Central memory CD8-positive, alpha-beta T cell (primary cell): ENCODE measurements around the gene CLASP1.

ENCODE experiments used
- ATAC-seq: fragments of 150-1000 bp; cut with Tn5 transposase; replicated peaks from 2 replicates; pipeline ENCODE4 v1.10.0; 2022; ENCODE audit warnings: mild to moderate bottlenecking, moderate FRiP score, moderate number of reproducible peaks; ENCODE audit not compliant: poor library complexity, severe bottlenecking; ENCODE audit errors: extremely low read depth
- DNase-seq, 2 donors: peaks; one replicate each; pipeline ENCODE4 v3.0.0; 2021; ENCODE audit warnings: low spot score in 2 of 2
- H3K27ac Mint-ChIP-seq: one replicate; pipeline ENCODE4 v1.8.0; 2022; ENCODE audit warnings: low read depth, mild to moderate bottlenecking, moderate library complexity, mixed read lengths
- H3K27me3 Mint-ChIP-seq: one replicate; pipeline ENCODE4 v1.8.0; 2022; ENCODE audit warnings: mixed read lengths
- H3K36me3 Mint-ChIP-seq: one replicate; pipeline ENCODE4 v1.8.0; 2022; ENCODE audit warnings: mild to moderate bottlenecking, moderate library complexity, mixed read lengths; ENCODE audit not compliant: insufficient read depth
- H3K4me1 Mint-ChIP-seq: one replicate; pipeline ENCODE4 v1.8.0; 2022; ENCODE audit warnings: mixed read lengths
- H3K4me3 Mint-ChIP-seq: one replicate; pipeline ENCODE4 v1.8.0; 2022; ENCODE audit warnings: mild to moderate bottlenecking, moderate library complexity, mixed read lengths
- H3K9me3 Mint-ChIP-seq: one replicate; pipeline ENCODE4 v1.8.0; 2022; ENCODE audit warnings: mixed read lengths

Gene CLASP1

DNA sequence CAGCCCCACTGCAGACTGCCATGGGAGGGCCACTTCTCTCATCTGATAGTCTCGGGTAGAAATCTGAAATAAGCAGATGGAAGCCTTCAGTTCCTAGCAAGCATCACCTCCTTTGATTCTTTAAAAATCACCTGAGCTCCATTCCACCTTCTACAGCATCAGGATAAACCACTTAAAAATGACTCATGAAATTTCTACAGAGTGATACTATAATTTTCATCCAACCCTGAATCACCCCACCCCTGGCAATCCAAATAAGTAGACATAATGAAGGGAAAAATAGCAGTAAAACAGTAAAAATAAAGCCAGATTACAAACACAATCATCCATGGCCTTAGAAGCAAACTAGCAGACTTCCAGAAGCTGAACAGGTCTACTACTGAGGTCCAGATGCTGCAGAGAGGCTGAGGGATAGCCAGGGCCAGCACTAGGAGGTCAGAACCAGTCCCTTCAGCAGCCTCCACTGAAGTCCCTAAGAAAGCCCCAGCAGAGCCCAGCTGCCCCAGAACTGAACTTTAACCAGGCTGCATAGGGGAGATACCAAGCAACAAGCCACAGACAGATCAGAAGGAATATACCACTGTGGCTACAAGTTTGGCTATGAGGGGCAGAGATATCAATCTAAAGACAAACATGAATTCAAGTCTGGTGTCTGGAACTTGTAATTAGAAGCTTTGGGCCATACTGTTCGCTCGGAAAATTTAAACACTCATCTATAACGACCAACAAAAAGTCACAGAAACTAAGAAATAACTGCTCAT is 173.3 kb downstream of the CLASP1 start:
- no peak for ATAC-seq
- H3K4me3 Mint-ChIP-seq = no peak overlapping the region
- H3K27me3 Mint-ChIP-seq = no peaks in the 10 kb centered on the region
- H3K36me3 Mint-ChIP-seq = peaks cover 17% of the 10 kb centered on the region
- H3K9me3 Mint-ChIP-seq = no peaks in the 10 kb centered on the region
- DNase-seq = no peak
- peaks cover 64% of the 10 kb centered on the region for H3K4me1 Mint-ChIP-seq
- peak overlapping the region; percentile 70 for H3K27ac Mint-ChIP-seq

DNA sequence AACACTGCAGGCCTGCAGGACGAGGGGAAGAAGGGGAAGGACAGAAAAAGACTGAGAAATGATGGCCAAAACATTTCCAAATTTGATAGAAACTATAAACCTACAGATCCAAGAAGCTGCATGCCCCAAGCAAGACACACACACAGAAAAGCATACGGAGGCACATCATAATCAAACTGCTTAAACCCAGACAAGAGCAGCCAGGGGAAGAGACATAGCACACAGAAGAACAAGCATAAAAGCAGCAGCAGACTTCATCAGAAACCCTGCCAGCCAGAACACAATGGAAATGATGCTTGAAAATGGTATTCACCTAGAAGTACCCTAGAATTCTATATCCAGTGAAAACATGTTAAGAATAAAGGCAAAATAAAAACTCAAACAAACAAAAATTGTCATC is 175.8 kb downstream of the CLASP1 start:
- H3K36me3 Mint-ChIP-seq = peaks cover 31% of the 10 kb centered on the region
- H3K27ac Mint-ChIP-seq = peak overlapping the region; percentile 42
- H3K4me3 Mint-ChIP-seq = no peak overlapping the region
- peaks cover 49% of the 10 kb centered on the region for H3K4me1 Mint-ChIP-seq
- H3K27me3 Mint-ChIP-seq = no peaks in the 10 kb centered on the region
- DNase-seq = no peak
- no peak for ATAC-seq
- no peaks in the 10 kb centered on the region for H3K9me3 Mint-ChIP-seq

DNA sequence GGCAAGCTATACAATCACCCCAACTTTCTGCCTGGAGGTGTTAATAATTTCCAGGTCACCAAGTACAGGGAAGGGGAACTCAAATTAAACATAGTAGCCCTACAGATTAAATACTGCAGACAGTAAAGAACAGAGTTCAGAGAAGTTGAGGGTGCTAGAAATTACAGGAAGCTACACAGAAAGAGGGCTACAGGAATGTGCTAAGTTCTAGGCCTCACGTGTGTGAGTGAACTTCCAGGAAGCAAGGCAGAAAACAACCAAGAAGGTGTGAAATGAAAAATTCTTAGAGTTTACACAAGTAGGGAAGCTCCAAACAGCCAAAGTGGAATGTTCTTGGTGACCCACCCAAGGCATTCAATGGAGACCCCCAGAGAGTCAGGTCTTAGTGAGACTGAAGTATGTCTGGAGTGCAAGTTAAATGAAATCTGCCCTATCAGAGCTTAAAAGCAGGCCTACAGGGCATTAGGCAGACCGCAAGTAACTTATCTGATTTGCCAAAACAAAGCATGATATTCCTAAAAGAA is 176.7 kb downstream of the CLASP1 start:
- no peak overlapping the region for H3K4me3 Mint-ChIP-seq
- H3K27ac Mint-ChIP-seq = peak overlapping the region; percentile 42
- peaks cover 49% of the 10 kb centered on the region for H3K4me1 Mint-ChIP-seq
- no peaks in the 10 kb centered on the region for H3K27me3 Mint-ChIP-seq
- DNase-seq (no peak), ATAC-seq (no peak)
- H3K36me3 Mint-ChIP-seq = peaks cover 37% of the 10 kb centered on the region
- H3K9me3 Mint-ChIP-seq = no peaks in the 10 kb centered on the region

DNA sequence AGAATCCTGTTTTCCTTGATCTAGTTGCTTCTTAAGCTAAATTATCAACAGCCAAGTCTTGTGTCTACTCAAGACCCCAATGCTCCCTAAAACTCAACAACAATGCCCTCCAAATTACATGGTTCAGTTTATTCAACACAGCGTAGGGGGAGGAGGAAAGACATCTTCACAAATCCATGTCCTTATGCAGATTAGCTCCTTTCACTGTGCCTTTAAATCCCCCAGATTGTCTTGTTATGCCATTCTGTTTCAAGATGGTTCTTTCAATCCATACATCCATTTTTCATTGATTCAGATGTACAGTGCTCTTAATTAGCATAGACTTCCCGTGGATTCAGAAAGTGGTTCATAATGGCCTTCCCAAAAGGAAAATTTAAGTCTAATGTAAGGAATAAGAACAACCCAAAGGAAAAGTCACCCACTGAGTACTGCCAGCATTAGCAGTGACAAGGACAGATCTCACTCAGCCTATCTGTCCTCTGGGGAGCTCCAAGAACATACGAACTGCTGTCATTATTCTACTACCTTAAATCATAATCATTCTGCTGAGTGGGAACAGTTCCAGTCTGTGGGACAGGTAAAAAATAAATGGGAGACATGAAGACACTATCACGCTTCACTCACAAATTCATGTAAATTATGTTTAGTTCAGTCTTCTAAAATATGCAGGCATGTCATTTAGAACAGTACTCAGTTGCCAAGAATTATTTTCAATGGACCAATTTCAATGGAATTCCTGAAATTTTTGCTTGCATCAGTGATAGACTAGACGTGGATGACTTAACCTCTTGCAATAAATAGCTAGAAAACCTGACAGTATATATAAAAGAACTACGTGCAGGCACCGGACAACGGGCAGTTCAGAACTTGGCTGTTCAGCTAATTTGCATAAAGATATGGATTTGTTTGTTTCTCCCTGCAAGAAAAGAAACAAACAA is 177.5 kb downstream of the CLASP1 start:
- DNase-seq (no peak), ATAC-seq (no peak)
- Mint-ChIP-seq H3K4me3 (no peak overlapping the region), H3K36me3 (peaks cover 38% of the 10 kb centered on the region), H3K4me1 (peaks cover 46% of the 10 kb centered on the region), H3K9me3 (no peaks in the 10 kb centered on the region), H3K27me3 (no peaks in the 10 kb centered on the region), H3K27ac (peak overlapping the region; percentile 60)

DNA sequence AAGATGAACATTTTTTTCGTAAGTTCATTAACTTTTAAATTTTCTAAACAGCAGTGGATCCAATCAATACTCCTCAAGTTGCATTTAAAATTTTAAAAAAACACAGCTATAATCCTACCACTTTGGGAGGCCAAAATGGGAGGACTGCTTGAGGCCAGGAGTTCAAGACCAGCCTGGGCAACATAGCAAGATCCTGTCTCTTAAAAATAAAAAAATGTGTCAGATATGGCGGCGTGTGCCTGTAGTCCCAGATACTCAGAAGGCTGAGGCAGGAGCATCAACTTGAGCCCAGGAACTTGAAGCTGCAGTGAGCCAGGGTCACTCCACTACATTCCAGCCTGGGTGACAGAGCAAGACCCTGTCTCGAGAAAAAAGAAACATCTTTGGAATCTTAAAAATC is 178.3 kb downstream of the CLASP1 start:
- no peak overlapping the region for H3K4me3 Mint-ChIP-seq
- peaks cover 38% of the 10 kb centered on the region for H3K36me3 Mint-ChIP-seq
- ATAC-seq (no peak), DNase-seq (no peak)
- H3K27ac Mint-ChIP-seq = no peak overlapping the region
- H3K4me1 Mint-ChIP-seq = peaks cover 37% of the 10 kb centered on the region
- no peaks in the 10 kb centered on the region for H3K27me3 Mint-ChIP-seq
- H3K9me3 Mint-ChIP-seq = no peaks in the 10 kb centered on the region

DNA sequence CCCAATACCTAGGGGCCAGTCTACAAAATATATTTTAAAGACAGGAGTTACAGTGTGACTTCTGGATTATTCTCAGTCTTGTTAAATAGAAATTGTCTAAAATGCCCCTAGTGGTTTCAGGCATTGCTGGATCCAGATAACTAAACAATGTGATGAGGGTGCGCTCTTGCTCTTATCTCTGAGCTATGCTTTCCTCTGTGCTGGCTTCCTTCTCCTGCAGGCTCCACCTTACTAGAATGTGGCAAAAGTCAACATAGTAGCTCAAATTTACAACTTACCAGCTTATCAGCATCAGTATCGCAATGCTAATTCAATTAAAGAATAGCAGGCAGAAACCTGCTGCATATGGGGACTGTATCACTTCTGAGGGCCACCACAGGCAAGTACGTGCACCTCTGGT is 179.9 kb downstream of the CLASP1 start:
- no peak for ATAC-seq
- H3K9me3 Mint-ChIP-seq = no peaks in the 10 kb centered on the region
- no peak overlapping the region for H3K27ac Mint-ChIP-seq

DNA sequence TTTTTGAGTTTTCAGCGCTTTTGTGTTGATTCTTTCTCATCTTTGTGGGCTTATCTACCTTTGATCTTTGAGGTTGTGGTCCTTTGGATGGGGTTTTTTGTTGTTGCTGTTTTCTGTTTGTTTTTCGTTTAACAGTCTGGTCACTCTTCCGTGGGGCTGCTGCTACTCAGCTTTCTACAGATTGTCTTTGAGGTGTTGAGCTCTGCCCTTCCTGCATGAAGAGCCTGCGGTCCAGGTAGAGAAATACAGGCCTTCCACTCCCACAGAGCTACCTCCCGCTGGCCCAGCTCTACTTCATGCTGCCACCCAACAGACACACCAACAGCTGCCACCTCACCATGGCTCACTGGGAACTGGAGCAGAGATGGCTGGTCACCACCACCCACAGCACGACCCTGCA is 180.3 kb downstream of the CLASP1 start:
- no peak for ATAC-seq
- no peak for DNase-seq
- no peaks in the 10 kb centered on the region for H3K27me3 Mint-ChIP-seq
- H3K27ac Mint-ChIP-seq = no peak overlapping the region
- H3K4me3 Mint-ChIP-seq = no peak overlapping the region
- peaks cover 25% of the 10 kb centered on the region for H3K4me1 Mint-ChIP-seq
- no peaks in the 10 kb centered on the region for H3K9me3 Mint-ChIP-seq
- H3K36me3 Mint-ChIP-seq = peaks cover 40% of the 10 kb centered on the region

More for the DNA sequence above, 179.9 kb downstream of the CLASP1 start:
- H3K4me1 Mint-ChIP-seq = peaks cover 29% of the 10 kb centered on the region
- H3K36me3 Mint-ChIP-seq = peaks cover 39% of the 10 kb centered on the region
- DNase-seq = no peak
- no peaks in the 10 kb centered on the region for H3K27me3 Mint-ChIP-seq
- H3K4me3 Mint-ChIP-seq = no peak overlapping the region

DNA sequence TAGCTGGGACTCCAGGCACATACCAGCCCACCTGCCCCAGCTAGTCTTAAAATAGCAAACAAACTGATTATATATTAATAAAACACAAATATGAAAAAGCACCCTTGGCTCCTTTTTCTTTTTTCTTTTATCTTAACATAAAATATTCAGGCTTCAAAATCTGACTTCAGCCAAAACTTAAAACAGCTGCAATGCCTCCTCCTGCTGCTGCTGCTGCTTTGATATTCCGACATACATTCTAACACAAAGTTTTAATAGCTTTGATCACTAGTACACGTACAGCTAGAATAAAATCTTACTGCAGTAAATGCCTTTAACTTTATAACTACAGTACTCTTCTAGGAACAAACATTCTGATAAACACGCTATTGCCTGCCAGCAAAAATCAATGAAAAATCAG is 190.0 kb downstream of the CLASP1 start:
- Mint-ChIP-seq H3K36me3 (peaks cover 37% of the 10 kb centered on the region), H3K9me3 (no peaks in the 10 kb centered on the region), H3K27ac (no peak overlapping the region), H3K4me3 (no peak overlapping the region), H3K27me3 (no peaks in the 10 kb centered on the region), H3K4me1 (no peaks in the 10 kb centered on the region)
- ATAC-seq (no peak), DNase-seq (no peak)

DNA sequence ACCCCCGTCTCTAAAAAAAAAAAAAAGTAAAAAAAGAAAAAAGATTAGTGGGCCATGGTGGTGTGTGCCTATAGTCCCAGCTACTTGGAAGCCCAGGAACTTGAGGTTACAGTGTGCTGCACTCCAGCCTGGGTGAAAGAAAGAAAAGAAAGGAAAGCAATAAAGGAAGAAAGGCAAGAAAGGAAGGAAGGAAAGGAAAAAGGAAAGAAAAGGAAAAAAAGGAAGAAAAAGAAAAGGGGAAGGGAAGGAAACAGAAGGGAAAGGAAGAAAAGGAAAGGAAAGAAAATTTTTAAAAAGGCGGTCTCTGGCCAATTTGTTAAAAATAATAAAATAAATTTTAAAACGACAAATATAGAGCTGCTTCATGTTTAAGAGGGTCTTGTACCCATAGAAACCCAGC is 192.9 kb downstream of the CLASP1 start:
- Mint-ChIP-seq H3K27me3 (no peaks in the 10 kb centered on the region), H3K36me3 (peaks cover 32% of the 10 kb centered on the region), H3K4me1 (no peaks in the 10 kb centered on the region), H3K4me3 (no peak overlapping the region), H3K9me3 (no peaks in the 10 kb centered on the region), H3K27ac (no peak overlapping the region)
- ATAC-seq (no peak), DNase-seq (no peak)

DNA sequence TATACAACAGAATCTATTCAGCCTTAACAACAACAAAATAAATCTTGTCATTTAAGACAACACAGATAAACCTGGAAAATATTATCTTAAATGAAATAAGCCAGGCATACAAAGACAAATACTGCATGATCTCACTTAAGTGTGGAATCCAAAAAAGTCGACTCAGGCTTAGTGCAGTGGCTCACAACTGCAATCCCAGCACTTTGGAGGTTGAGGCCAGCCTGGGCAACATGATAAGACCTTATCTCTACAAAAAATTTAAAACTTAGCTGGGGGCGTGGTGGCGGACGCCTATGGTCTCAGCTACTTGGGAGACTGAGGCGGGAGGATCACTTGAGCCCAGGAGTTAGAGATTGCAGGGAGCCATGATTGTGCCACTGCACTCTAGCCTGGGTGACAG is 193.8 kb downstream of the CLASP1 start:
- DNase-seq (no peak), ATAC-seq (no peak)
- H3K27me3 Mint-ChIP-seq = no peaks in the 10 kb centered on the region
- H3K27ac Mint-ChIP-seq = no peak overlapping the region
- H3K36me3 Mint-ChIP-seq = peaks cover 38% of the 10 kb centered on the region
- no peaks in the 10 kb centered on the region for H3K4me1 Mint-ChIP-seq
- no peaks in the 10 kb centered on the region for H3K9me3 Mint-ChIP-seq
- H3K4me3 Mint-ChIP-seq = no peak overlapping the region

DNA sequence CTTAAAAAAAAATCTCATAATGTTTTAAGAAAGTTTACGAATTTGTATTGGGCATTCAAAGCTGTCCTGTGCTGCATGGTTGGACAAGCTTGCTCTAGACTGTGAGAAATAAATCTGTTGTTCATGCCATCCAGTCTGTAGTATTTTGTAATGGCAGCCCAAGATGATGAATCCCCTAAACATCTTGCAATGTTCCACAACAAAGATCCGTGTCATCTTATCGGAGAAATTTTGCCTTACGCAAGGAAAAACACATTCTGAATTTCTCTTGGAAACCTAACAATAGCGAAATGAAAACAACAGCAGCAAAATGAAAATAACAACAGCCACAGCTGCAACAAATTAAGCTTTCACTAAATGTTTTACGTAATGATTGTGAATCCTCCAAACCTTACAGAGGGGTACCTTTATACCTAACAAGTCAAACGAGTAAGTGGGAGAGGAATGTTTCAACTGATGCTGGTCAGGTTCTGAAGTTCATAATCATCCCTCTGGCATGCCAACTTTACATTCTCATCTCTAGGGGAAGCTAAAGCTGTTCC is 194.6 kb downstream of the CLASP1 start:
- H3K36me3 Mint-ChIP-seq = peaks cover 39% of the 10 kb centered on the region
- ATAC-seq = no peak

DNA sequence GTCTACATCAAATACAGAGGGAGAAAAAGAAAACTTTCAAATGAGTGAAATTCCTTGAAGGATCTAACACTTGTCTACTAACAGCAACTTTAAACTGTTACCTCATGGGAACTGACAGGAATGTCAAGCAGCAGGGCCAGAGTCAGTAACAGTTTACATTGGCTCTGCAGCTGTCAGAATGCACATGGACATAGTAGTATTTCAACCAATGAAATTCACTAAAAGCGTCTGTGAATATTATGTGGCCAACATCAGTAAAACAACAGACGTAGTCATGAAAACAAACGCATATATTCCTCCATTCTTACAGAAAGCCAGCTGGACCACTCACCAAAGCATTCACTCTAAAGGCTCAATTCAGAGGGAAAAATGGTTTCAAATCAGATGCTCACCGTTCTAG is 197.9 kb downstream of the CLASP1 start:
- no peak overlapping the region for H3K4me3 Mint-ChIP-seq
- peaks cover 59% of the 10 kb centered on the region for H3K36me3 Mint-ChIP-seq
- H3K27me3 Mint-ChIP-seq = no peaks in the 10 kb centered on the region
- H3K27ac Mint-ChIP-seq = no peak overlapping the region
- no peaks in the 10 kb centered on the region for H3K4me1 Mint-ChIP-seq
- no peak for ATAC-seq
- H3K9me3 Mint-ChIP-seq = no peaks in the 10 kb centered on the region
- no peak for DNase-seq

More for the DNA sequence above, 194.6 kb downstream of the CLASP1 start:
- Mint-ChIP-seq H3K4me1 (no peaks in the 10 kb centered on the region), H3K27ac (no peak overlapping the region), H3K27me3 (no peaks in the 10 kb centered on the region), H3K4me3 (no peak overlapping the region), H3K9me3 (no peaks in the 10 kb centered on the region)
- DNase-seq = no peak
